Suppressor macrophage treated with lipopolysaccharide for 1 hour (primary cell): ENCODE measurements around the gene NUBPL.
A peak's percentile ranks its signal among the peaks of the same experiment; 100 is the strongest.

Source experiments
- DNase-seq, 3 donors: peaks; one replicate each; pipeline ENCODE4 v3.0.0-alpha.2; 2020 to 2022

Gene NUBPL, protein sequence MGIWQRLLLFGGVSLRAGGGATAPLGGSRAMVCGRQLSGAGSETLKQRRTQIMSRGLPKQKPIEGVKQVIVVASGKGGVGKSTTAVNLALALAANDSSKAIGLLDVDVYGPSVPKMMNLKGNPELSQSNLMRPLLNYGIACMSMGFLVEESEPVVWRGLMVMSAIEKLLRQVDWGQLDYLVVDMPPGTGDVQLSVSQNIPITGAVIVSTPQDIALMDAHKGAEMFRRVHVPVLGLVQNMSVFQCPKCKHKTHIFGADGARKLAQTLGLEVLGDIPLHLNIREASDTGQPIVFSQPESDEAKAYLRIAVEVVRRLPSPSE

DNA sequence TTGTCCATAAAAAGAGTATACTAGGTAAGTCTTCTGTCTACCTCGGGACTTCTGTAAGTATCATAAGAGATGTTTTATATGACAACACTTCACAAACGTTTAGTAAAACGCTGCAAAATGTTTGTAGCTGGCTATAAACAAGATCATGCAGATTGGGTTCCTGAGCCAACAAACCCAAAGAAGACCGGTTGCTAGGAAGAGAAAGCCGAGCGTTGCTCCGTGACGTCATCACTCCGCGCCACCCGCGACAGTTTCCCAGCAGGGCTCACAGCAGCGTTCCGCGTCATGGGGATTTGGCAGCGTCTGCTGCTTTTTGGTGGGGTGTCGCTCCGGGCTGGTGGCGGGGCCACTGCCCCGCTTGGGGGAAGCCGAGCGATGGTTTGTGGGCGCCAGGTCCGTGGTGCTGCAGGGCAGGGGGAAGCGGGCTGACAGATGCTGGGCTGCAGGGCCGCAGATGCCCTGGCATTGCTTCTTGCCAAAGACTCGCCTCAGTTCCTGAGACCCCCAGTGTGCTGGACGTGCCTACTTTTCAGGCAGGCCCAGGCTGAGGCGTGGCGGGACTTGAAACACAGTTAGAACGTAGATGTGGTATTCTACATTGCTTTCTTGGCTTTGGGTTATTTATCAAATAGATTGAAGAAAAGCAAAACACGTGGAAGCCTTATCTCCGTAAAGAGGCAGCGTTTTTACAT is at the start of gene NUBPL:
TSS of gene NUBPL (plus strand) at position 250 of the 692 bp plus-strand sequence. CDS start at position 286, 36 bp downstream.
- peak; percentile 96 to 97 (median 96) for DNase-seq

GRCh38 chr14:31527087-31527486 is 34.1 kb upstream of the NUBPL start:
- no peak for DNase-seq

GRCh38 chr14:31527546-31527945 is 33.7 kb upstream of the NUBPL start:
- no peak for DNase-seq

DNA sequence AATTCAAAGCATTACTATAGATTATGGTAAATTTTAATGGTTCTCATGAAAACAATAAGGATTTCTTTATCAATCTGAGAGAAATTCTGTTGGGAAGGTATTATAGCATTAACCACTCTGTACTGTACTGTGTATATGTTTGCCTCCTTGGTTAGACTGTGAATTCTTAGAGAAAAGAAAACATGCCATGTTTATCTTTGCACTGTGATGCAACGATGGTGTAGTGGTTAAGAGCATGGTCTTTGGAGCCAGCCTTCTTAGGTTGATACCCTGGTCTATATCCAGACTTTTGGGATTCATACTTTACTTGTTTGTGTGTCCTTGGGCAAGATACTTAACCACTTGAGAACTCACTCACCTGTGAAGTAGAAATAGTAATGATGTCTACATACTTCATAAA is 32.2 kb upstream of the NUBPL start:
- DNase-seq = no peak

DNA sequence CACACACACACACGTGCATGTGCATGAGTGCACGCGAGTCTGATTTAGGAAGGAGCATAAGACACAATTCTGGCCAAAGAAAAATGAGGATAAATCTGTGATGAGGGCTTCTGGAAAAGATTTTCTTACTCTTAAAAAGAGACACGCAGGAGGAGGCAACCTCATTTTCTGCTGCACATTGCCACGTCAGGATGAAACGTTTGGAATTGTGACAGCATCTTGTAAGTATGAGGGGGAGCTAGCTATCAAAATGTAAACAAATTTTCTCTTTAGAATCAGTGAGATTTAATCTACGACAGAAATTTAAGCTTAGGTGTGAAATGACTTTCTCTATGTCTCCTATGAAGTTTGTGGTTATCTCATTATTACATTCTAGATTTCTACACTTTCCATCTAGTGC is 31.1 kb upstream of the NUBPL start:
- DNase-seq = no peak

GRCh38 chr14:31536201-31536960 is 24.8 kb upstream of the NUBPL start:
- peak in 1 of 3 donors; percentile 13 for DNase-seq

DNA sequence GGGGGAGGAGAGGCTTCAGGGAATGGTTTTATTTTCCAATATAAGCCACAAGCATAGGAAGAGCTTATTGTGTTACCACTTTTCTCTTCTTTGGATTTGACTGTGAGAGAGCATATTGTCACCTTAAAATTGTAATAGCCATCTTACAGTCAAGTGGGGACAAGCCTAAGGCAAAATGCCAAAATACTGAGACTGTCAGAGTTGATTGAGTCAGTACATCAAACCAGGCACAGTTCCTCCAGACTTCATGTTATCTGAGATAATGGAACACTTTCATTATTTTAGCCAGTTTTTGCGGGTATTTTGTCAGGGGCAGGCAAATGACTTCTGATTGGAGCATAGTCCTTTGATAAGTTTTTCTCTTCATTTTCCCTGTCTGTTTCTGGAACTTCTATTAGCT is 19.5 kb upstream of the NUBPL start:
- DNase-seq = no peak

DNA sequence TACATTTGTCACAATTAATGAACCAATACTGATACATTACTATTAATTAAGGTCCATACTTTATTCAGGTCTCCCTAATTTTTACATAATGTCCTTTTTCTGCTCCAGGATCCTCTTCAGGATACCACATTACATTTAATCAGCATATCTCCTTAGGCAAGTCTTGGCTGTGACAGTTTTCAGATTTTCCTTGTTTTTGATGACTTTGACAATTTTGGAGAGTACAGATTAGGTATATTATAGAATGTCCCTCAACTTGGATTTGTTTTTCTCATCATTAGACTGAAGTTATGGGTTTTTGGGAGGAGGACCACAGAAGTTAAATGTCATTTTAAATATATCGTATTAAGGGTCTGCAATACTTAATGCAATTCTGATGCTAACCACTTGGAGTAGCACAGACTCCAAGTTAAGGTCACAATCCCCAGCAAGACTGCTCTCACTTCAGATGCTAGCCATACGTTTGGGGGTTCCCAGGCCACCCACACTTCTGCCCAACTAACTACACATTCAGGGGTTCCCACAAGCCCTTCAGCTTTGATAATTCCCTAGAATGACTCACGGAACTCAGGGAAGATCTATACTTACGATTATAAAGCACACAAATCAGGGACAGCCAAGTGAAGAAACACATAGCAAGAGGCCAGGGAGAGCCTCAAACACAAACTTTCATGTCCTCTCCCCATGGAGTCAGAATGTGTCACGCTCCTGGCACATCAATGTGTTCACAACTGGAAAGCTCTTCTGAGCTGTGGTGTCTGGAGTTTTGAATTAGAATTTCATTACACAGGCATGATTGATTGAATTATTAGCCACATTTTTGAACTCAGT is 17.0 kb upstream of the NUBPL start:
- DNase-seq = peak; percentile 44 to 59 (median 48)

GRCh38 chr14:31544816-31545215 is 16.4 kb upstream of the NUBPL start:
- no peak for DNase-seq

- DNase-seq = no peak
Measured at GRCh38 chr14:31545328-31545727, 15.9 kb upstream of the NUBPL start.

- DNase-seq = no peak
Measured at GRCh38 chr14:31549817-31550216, 11.4 kb upstream of the NUBPL start.

DNA sequence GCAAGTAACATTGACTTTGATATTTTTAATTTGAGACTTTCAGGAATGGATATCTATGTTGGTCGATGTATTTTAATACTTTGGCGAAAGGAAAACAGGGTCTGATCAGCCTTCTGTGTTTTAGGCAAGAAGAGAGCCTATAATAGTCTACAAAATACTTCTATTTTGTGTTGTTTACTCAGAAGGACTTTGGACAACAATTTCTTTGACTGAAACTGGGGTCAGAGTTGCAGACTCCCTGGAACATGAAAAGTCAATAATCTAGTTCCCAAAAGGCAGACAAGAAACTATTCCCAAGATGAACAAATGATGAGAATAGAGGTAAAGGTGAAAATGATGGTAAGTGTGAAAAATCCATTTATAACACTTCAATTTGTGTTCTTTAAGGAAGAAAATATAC is 10.6 kb upstream of the NUBPL start:
- DNase-seq = no peak

GRCh38 chr14:31556191-31556590 is 5.0 kb upstream of the NUBPL start:
- DNase-seq = peak in 2 of 3 donors; percentile 9 to 17

DNA sequence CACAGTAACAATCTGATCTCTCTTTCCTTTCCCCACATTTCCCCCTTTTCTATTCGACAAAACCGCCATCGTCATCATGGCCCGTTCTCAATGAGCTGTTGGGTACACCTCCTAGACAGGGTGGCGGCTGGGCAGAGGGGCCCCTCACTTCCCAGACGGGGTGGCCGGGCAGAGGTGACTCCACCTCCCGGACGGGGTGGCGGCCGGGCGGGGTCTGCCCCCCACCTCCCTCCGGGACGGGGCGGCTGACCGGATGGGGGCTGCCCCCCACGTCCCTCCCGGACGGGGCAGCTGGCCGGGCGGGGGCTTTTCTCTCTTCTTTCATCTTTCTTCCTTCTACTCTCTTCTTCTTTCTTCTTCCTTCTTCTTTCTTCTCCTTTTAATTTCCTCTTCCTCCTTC is 1.3 kb upstream of the NUBPL start:
- no peak for DNase-seq

- no peak for DNase-seq
Measured at GRCh38 chr14:31560759-31561154, 447 bp upstream of the NUBPL start.

- DNase-seq = no peak
Measured at GRCh38 chr14:31564194-31564593, 3.0 kb downstream of the NUBPL start.

DNA sequence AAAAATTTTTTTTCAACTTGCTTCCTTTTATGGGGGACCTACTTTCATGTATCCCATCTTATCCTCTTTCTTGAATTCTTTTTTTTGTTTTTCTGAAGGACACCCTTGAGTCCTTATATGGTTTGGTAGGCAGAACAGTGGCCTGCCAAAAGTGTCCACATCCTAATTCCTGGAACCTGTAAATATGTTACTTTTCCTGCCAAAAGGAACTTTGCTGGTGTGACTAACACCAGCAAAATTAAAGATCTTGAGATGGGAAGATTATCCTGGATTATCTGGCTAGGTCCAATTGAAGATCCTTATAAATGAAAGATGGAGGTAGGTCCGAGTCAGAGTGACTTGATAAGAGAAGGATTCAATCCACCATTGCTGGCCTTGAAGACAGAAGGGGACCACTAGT is 5.3 kb downstream of the NUBPL start:
- no peak for DNase-seq

DNA sequence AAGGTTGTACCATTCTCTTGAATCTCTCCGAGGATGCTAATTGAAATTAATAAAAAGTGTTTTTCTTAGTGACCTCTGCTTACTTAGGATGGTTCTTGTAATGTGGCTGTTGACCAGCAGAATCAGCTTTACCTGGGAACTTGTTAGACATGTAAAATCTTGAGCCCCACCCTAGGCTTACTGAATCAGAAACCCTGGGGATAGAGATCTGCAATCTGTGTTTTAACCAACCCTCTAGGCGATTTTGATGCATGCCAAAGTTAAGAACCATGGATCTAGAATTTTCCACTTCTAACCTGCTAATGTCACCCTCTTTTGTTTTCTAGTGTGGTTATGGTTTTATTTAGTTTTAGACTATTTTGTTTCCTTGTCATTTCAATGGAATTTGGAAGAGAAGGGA is 6.5 kb downstream of the NUBPL start:
- DNase-seq = no peak

DNA sequence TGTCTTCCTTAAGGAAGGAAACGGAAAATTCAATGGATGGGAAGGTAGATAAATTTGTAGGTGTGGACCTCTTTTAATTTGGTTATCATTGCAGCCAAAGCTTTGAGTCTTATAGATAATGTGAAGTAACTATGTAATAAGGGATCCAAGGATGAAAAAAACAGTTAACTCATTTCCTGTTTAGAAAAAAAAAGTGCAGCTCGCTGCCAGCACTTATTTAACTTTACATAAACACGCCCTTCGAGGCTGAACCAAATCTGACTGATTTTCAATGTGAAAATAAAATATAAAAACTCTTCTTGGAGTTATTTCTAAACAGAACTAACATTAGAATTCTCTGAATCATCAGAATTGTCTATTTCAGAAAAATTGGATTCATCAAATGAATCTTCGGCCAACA is 7.0 kb downstream of the NUBPL start:
- DNase-seq = no peak

- peak; percentile 34 to 44 (median 36) for DNase-seq
Measured at GRCh38 chr14:31568671-31569070, 7.5 kb downstream of the NUBPL start.

DNA sequence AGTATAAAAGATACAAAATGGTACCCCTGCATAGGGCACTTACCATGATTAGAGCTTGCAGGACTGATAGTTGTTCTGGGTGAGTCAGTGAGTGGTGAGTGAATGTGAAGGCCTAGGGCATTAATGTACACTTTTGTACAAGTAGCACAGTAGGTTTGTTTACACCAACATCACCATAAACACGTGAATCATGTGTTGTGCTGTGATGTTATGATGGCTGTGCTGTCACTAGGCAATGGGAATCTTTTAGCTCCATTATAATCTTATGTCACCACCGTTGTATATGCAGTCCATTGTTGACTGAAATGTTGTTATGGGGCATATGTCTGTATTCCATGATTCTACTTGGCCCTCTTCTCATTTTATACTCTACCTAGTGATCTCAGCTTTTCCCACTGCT is 11.8 kb downstream of the NUBPL start:
- DNase-seq = no peak

- no peak for DNase-seq
Measured at GRCh38 chr14:31576949-31577348, 15.7 kb downstream of the NUBPL start.

DNA sequence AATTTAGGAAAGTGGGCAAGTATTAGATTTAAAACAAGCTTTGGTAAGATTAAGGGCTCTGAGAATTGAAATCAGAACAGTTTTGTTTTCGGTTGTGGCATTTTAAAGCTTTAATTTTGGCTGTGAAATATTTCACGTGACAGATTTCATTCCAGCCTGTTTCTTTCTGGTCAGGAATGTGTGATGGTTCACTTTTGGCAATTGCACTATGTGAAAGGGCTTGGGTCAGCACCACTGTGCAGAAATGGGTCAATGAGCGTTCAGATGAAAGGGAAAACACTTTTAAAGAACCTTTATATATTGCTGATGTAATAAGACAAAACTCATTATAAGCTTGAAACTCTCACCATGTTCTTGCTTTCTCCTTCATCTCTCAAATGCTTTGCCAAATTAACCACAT is 17.1 kb downstream of the NUBPL start:
- DNase-seq = no peak
